Lung (tissue), 12 donors: ENCODE measurements around the gene LAPTM4A. TPM values are rescaled to one million over a fixed set of nuclear protein-coding genes. Genes with fewer than 3 reads are reported as not detected.

Source experiments
- ATAC-seq: fragments of 200-7000 bp; cut with Tn5 transposase; one replicate; pipeline ENCODE4 v1.9.1; 2020; ENCODE audit warnings: moderate number of reproducible peaks; ENCODE audit not compliant: insufficient read depth, low FRiP score
- DNase-seq, 3 donors: peaks; one replicate each; pipeline ENCODE4 v3.0.0-alpha.2; 2013 to 2017
- H3K27ac ChIP-seq, 2 donors: one replicate each; pipeline ENCODE4 v1.5.1; 2013; ENCODE audit warnings: mild to moderate bottlenecking in 2 of 2, moderate library complexity in 2 of 2, control low read depth in 1 of 2, inconsistent platforms in 1 of 2, low read depth in 1 of 2, low read length in 1 of 2
- H3K27me3 ChIP-seq, 3 donors: one replicate each; pipeline ENCODE4 v1.5.1; 2013; ENCODE audit warnings: low read length in 2 of 3; ENCODE audit not compliant: control insufficient read depth in 3 of 3, insufficient read depth in 3 of 3
- H3K36me3 ChIP-seq, 4 donors: one replicate each; pipeline ENCODE4 v1.5.1; 2013; ENCODE audit warnings: low read length in 4 of 4, mild to moderate bottlenecking in 1 of 4, moderate library complexity in 1 of 4; ENCODE audit not compliant: control insufficient read depth in 4 of 4, insufficient read depth in 4 of 4
- H3K4me1 ChIP-seq, 5 donors: one replicate each; pipeline ENCODE4 v1.5.1; 2013; ENCODE audit warnings: low read length in 5 of 5, mild to moderate bottlenecking in 2 of 5, moderate library complexity in 1 of 5; ENCODE audit not compliant: control insufficient read depth in 5 of 5, insufficient read depth in 5 of 5
- H3K4me3 ChIP-seq: one replicate; pipeline ENCODE4 v1.5.1; 2013; ENCODE audit warnings: mild to moderate bottlenecking, control low read depth, moderate library complexity
- H3K9ac ChIP-seq, 2 donors: one replicate each; pipeline ENCODE4 v1.5.1; 2013; ENCODE audit warnings: low read length in 2 of 2, control low read depth in 1 of 2; ENCODE audit not compliant: insufficient read depth in 1 of 2
- H3K9me3 ChIP-seq, 4 donors: one replicate each; pipeline ENCODE4 v1.5.1; 2013; ENCODE audit warnings: low read length in 3 of 4, mild to moderate bottlenecking in 1 of 4, moderate library complexity in 1 of 4; ENCODE audit not compliant: control insufficient read depth in 4 of 4, insufficient read depth in 3 of 4
- WGBS, 2 donors: extraction: QIAGEN DNeasy Blood & Tissue Kit; methylation state at CpG; one replicate each; pipeline ENCODE4 v1.1.7; 2013; 5-methylcytosine and 5-hydroxymethylcytosine counted together
- polyA plus RNA-seq, 2 donors: library from polyadenylated mRNA; stranded (reverse); fragments of 200-250 nt; gene quantifications; one replicate each; pipeline ENCODE4 v1.2.1, GENCODE V29; 2013
- total RNA-seq, 2 donors: library from RNA; depleted of rRNA in 1 of 2; stranded (reverse); fragments of >200 nt in 1 of 2; gene quantifications; one replicate each; pipeline ENCODE4 v1.2.1, GENCODE V29; 2014 to 2021
- TF ChIP-seq, protein P1 (sequence below): IDR thresholded peaks from 2 replicates; pipeline ENCODE4 v1.5.1; 2012; ENCODE audit warnings: mild to moderate bottlenecking; ENCODE audit errors: control extremely low read depth, extremely low read depth
- donor health status: control.
- donor health status: control.
- donor health status: Bipolar disorder and iron deficiency.
- donor health status: healthy.
- donor health status: DM: yes; HTN: yes; CAD: no.

The LAPTM4A gene
- total and polyA plus RNA-seq, 4 donors = 155 to 236 (median 204) TPM

DNA sequence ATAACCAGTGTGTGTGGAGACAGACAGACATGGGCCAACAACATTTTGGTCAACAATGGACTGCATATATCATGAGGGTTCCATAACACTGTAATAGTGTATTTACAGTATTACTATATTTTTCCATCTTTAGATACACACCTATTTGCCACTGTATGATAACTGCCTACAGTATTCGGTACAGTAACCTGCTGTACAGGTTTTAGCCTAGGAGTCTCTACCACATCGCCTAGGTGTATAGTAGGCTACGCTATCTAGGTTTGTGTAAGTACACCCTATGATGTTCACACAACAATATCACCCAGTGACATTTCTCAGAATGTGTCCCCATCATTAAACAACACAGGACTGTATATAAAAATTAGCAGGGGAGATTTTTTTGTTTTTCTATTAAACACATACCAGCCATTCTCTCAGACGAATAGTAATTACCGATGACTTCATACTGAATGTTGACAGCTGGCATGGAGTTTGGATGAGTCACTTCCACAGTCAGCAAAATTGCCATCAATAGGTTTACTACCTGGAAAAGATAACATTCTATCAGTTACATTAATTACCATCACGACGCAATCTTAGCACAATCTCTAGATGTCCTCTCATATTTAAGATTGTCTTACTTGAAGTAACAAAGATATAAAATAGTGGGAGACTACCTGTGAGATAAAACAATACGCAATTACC lies 10.8 kb downstream of the LAPTM4A start:
- H3K9ac ChIP-seq = no peak overlapping the region
- TF ChIP-seq, protein P1, sequence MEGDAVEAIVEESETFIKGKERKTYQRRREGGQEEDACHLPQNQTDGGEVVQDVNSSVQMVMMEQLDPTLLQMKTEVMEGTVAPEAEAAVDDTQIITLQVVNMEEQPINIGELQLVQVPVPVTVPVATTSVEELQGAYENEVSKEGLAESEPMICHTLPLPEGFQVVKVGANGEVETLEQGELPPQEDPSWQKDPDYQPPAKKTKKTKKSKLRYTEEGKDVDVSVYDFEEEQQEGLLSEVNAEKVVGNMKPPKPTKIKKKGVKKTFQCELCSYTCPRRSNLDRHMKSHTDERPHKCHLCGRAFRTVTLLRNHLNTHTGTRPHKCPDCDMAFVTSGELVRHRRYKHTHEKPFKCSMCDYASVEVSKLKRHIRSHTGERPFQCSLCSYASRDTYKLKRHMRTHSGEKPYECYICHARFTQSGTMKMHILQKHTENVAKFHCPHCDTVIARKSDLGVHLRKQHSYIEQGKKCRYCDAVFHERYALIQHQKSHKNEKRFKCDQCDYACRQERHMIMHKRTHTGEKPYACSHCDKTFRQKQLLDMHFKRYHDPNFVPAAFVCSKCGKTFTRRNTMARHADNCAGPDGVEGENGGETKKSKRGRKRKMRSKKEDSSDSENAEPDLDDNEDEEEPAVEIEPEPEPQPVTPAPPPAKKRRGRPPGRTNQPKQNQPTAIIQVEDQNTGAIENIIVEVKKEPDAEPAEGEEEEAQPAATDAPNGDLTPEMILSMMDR = no peak
- WGBS, 2 donors = 83 to 88% methylated on average over 8 of the region's 8 CpGs
- H3K4me3 ChIP-seq = no peak overlapping the region
- H3K36me3 ChIP-seq = peaks cover 15 to 40% (median 22%) of the 10 kb centered on the region in 4 donors
- no peaks in the 10 kb centered on the region for H3K9me3 ChIP-seq
- ATAC-seq = no peak
- DNase-seq = no peak
- peaks cover 0 to 40% (median 8%) of the 10 kb centered on the region in 5 donors for H3K4me1 ChIP-seq
- H3K27ac ChIP-seq = no peak overlapping the region
- no peaks in the 10 kb centered on the region for H3K27me3 ChIP-seq

DNA sequence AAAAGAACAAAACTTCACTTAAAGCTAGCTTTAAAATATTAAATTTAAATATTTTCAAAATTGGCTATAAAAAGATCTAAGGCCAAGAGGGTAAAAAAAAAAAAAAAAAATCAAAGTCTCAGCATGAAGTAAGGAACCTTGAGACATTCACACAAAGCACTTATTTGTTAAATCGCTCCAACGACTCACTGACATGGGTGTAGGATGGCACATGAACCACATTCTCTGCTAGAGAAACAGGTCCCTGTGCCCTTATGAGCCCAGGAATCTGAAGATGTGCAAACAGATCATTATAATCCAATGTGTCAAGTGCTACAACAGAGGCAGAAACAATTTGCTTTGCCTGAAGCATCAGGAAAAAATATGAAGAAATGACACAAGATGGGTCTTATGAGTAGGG lies 13.8 kb downstream of the LAPTM4A start:
- TF ChIP-seq, protein P1 = no peak
- H3K4me1 ChIP-seq = peaks cover 0 to 28% (median 2%) of the 10 kb centered on the region in 5 donors
- no peaks in the 10 kb centered on the region for H3K9me3 ChIP-seq
- no peaks in the 10 kb centered on the region for H3K27me3 ChIP-seq
- DNase-seq = no peak
- H3K36me3 ChIP-seq = peaks cover 30 to 64% (median 42%) of the 10 kb centered on the region in 4 donors
- no peak overlapping the region for H3K4me3 ChIP-seq
- WGBS, 2 donors = 82 to 88% methylated on average over 2 of the region's 2 CpGs
- H3K27ac ChIP-seq = no peak overlapping the region
- no peak overlapping the region for H3K9ac ChIP-seq
- no peak for ATAC-seq

DNA sequence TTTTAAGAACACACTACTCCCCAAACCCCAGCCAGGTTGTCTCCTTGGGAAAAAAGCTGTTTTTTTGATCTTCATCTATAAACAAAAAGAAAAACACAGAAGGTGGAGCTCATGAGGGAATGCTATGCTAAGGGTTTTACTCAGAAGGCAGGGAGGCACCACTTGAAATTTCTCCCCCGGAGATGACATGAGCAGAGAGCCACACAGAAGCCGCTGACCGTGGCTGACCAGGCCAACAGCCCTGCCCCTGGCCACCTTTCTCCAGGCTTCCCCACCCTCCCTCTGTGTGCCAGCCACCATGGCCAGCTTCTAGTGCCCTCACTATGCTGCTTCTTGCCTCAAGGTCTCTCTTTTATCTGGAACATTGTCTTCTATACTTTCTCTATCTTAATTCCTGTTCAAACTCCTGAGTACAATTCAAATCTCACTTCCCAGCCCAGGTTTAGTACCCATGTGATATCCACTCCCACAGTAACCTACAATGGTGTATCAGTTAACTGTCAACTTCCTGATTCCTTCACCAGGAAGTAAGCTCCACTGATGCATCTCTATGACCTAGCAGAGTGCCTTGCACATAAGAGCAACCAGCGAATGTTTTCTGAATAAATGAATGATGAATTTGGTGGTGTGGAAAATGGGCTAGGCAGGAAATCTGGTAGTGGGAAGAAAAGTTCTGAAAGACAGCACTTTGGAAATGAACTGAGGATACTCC lies 15.3 kb downstream of the LAPTM4A start:
- ATAC-seq = no peak
- Histone ChIP-seq H3K4me1 (peaks cover 0 to 20% (median 0%) of the 10 kb centered on the region in 5 donors), H3K9ac (no peak overlapping the region), H3K4me3 (no peak overlapping the region), H3K27ac (no peak overlapping the region), H3K36me3 (peaks cover 30 to 73% (median 54%) of the 10 kb centered on the region in 4 donors), H3K27me3 (no peaks in the 10 kb centered on the region), H3K9me3 (no peaks in the 10 kb centered on the region)
- WGBS, 2 donors = 55 to 82% methylated on average over 4 of the region's 4 CpGs
- TF ChIP-seq, protein P1 = no peak
- DNase-seq = no peak
